Bone marrow (tissue), 2 donors: ENCODE measurements around the gene UBE2E2.

ENCODE experiments used
- DNase-seq, 2 donors: peaks; one replicate each; lab custom pipeline; 2025; lab: John Stamatoyannopoulos, UW

Gene UBE2E2

GRCh38 chr3:23480329-23480714, 277.2 kb downstream of the UBE2E2 start:
- no peak for DNase-seq

- no peak for DNase-seq
Measured at GRCh38 chr3:23481011-23481615, 278.0 kb downstream of the UBE2E2 start.

GRCh38 chr3:23481616-23482278, 278.6 kb downstream of the UBE2E2 start:
- DNase-seq: no peak

GRCh38 chr3:23484386-23484785, 281.3 kb downstream of the UBE2E2 start:
- no peak for DNase-seq

- DNase-seq: no peak
Measured at GRCh38 chr3:23485922-23486321, 282.8 kb downstream of the UBE2E2 start.

GRCh38 chr3:23487015-23487414, 283.9 kb downstream of the UBE2E2 start:
- DNase-seq: no peak

GRCh38 chr3:23488618-23489017, 285.5 kb downstream of the UBE2E2 start:
- DNase-seq: no peak

- no peak for DNase-seq
Measured at GRCh38 chr3:23489300-23490158, 286.4 kb downstream of the UBE2E2 start.

GRCh38 chr3:23490459-23490858, 287.3 kb downstream of the UBE2E2 start:
- no peak for DNase-seq

GRCh38 chr3:23492057-23492456, 288.9 kb downstream of the UBE2E2 start:
- DNase-seq: no peak

- no peak for DNase-seq
Measured at GRCh38 chr3:23493889-23494288, 290.8 kb downstream of the UBE2E2 start.

GRCh38 chr3:23494967-23495366, 291.8 kb downstream of the UBE2E2 start:
- no peak for DNase-seq

GRCh38 chr3:23495507-23495906, 292.4 kb downstream of the UBE2E2 start:
- DNase-seq: no peak

- no peak for DNase-seq
Measured at GRCh38 chr3:23496165-23496564, 293.0 kb downstream of the UBE2E2 start.

- no peak for DNase-seq
Measured at GRCh38 chr3:23497156-23497555, 294.0 kb downstream of the UBE2E2 start.

GRCh38 chr3:23501201-23501802, 298.2 kb downstream of the UBE2E2 start:
- no peak for DNase-seq

- no peak for DNase-seq
Measured at GRCh38 chr3:23508464-23508863, 305.3 kb downstream of the UBE2E2 start.

- DNase-seq: no peak
Measured at GRCh38 chr3:23518441-23518840, 315.3 kb downstream of the UBE2E2 start.

- no peak for DNase-seq
Measured at GRCh38 chr3:23519314-23520208, 316.4 kb downstream of the UBE2E2 start.

- no peak for DNase-seq
Measured at GRCh38 chr3:23527326-23527725, 324.2 kb downstream of the UBE2E2 start.

GRCh38 chr3:23533596-23533995, 330.5 kb downstream of the UBE2E2 start:
- no peak for DNase-seq

- no peak for DNase-seq
Measured at GRCh38 chr3:23533996-23534395, 330.9 kb downstream of the UBE2E2 start.
